ENCODE data around the gene CC2D2B.

GRCh38 chr10:95896071-95896850 is 11.5 kb upstream of the CC2D2B start:
- TF ChIP-seq CTCF (IDR thresholded peaks at IDR 0.05), result no peak
- no peak for TF ChIP-seq POLR2A (IDR thresholded peaks at IDR 0.05)

Measured in breast epithelium (tissue), 3 donors.